HG02938 (cell line): ENCODE results near the gene MIA.
"Not testable (repeated sequence)": the region's sequence is repeated elsewhere in the genome, so short reads cannot be mapped to it uniquely, and the experiment has no call there.

ENCODE experiments used
- ATAC-seq: cut with Tn5 transposase; IDR thresholded peaks from one replicate; pipeline ENCODE4 v1.9.1; 2021; ENCODE audit warnings: mild to moderate bottlenecking, moderate library complexity; ENCODE audit not compliant: unreplicated experiment

MIA gene

DNA sequence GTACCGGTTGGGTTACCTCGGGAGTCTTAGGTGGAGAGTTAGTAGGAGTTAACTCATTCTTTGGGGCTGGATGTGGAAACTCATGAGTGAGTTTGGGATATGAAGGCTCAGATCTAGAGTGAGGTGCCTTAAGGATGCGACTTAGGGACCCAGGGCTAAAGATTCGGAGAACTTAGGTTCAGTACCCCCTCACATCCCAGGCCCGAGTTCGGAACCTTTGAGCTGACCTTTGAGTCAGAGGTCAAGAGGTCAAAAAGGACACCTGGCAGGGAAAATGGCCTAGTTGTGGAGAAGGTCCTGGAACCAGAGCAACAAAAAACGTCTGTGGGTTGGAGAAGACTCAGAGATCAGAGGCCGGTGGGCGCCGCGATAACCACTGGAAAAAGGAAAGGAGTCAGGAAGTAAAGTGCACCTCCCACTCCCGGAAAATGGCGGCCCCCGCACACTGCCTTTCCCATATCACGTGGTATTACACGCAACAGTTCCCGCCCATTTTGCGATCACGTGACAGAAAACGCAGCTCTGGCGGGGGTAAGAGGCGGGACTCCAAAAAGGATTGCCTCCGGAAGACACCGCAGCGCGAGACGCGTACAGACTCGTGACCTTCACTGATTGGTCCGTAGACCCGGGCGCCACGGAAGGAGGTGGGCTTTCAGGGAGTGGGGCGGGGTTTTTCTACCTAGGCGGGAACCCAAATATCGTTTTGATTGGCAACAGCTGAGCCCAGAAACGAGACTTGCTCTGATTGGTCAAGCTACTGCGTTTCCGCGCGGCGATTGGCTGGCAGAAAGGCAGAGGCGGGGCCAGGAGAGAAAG, 25.1 kb upstream of the MIA start, which contains the start of gene ACTMAP:
Gene ACTMAP (minus strand): TSS at position 420 of the 816 bp plus-strand sequence. CDS start 674 bp downstream, outside the sequence.
- ATAC-seq, result peak; percentile 86

DNA sequence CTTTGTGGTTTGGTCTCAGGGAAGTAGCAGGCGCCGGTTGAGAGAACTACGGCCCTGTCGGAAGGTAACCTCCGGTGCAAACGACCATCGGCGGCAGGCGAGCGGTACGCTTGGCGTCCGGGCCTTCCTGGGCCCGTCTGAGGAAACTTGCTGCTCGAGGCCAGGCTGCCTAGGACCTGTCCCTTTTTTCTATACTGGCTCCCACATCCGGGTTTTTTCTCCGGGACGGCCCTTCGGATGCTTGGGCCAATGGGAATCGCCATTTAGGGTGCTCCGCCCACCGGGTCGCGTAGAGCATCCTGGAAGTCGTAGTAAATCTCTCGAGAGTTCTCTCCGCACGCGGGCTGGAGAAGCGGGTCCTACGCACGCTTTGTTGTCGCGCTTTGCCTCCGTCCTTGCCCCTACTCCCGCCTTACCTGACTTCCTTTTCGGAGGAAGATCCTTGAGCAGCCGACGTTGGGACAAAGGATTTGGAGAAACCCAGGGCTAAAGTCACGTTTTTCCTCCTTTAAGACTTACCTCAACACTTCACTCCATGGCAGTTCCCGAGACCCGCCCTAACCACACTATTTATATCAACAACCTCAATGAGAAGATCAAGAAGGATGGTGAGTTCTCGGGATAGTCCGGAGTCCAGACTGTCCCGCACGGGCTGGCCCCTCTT, 24.3 kb upstream of the MIA start, which contains the start of gene SNRPA:
Gene SNRPA (plus strand): TSS at position 330 of the 664 bp plus-strand sequence. CDS start 206 bp downstream, at position 536.
- peak; percentile 50 for ATAC-seq

DNA sequence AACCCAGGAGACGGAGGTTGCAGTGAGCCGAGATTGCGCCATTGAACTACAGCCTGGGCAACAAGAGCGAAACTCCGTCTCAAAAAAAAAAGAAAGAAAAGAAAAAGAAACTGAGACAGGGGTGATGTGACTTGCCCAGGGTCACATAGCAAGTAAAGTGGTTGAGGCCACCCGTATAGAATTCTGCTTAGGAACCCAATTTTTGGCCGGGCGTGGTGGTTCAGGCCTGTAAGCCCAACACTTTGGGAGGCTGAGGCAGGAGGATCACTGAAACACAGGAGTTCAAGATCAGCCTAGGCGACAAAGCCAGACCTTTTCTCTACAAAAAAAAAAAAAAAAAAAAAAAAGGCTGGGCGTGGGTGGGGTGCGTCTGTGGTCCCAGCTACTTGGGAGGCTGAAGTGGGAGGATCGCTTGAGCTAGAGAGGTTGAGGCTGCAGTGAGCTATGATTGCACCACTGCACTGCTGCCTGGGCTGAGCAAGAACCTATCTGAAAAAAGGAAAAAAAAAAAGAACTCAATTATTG, 23.0 kb upstream of the MIA start:
- ATAC-seq, result no peak

DNA sequence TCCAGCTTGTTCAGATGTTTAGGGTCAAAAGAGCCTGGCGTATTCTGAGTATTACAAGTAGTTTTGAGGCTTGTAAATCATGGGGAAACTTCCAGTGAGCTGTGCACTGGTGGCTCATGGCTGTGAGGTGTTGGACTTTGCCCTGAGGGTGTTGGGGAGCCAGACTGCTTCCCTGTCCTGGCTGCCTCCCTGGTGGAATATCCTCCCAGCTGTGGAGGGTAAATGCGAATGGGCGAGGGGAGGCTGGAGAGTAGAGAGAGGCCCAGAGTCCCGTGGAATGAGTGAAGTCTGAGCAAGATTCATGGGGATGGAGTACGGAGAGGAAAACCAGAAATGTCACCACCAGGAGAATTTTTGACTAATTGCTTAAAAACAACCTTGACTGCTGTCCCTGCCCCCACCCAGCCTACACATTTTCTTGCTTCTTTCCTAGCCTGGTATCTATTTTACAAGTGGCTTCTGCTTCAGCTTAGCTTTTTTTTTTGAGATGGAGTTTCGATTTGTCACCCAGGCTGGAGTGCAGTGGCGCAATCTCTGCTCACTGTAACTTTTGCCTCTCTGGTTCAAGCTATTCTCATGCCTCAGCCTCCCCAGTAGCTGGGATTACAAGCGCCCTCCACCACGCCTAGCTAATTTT, 20.6 kb upstream of the MIA start:
- no peak for ATAC-seq

DNA sequence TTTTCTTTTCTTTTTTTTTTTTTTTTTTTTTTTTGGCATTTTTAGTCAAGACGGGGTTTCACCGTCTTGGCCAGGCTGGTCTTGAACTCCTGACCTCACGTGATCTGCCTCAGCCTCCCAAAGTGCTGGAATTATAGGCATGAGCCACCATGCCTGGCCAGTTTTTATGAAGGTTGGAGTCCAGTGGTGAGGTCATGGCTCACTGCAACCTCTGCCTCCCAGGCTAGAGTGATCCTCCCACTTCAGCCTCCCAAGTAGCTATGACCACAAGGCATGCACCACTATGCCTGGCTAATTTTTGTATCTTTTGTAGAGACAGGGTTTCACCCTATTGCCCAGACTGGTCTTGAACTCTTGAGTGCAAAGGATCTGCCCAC, 20.1 kb upstream of the MIA start:
- no peak for ATAC-seq

DNA sequence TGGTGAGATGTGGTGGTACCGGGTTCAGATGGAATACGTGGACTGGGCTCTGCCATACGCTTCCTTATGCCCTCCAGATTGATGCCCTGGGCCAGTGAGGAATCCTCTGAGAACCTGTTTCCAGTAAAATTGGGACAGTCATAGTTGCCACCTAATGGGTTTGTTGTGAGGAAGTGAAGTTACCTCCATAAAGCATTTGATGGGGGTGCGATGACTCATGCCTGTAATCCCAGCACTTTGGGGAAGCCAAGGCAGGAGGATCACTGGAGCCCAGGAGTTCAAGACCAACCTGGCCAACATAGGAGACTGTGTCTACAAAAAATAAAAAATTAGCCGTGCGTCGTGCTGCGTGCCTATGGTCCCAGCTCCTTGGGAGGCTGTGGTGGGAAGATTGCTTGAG, 19.5 kb upstream of the MIA start:
- ATAC-seq, result no peak

DNA sequence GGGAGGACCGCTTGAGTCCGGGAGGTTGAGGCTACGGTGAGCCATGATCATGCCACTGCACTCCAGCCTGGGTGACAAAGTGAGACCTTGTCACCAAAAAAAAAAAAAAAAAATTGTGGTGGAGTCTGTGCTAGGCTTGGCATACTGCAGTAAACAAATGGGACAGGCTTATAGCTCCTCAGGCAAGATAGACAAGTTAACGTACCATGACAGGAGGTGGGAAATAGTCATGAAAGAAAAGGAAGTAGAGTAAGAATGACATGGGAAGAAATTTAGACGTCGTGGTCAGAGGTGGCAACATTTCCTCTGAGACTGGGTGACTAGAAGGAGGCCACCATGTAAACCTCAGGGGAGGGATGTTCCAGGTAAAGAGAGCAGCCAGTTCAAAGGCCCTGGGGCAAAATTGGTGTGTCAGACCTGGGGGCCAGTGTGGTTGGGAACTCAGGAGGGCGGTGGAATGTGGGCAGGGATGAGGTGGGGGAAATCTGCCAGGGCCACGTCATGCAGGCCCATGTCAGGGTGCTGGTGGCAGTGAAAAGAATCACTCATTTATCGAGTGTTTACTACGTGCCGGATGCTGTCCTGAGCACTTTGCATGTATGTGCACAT, 18.7 kb upstream of the MIA start:
- ATAC-seq, result no peak

DNA sequence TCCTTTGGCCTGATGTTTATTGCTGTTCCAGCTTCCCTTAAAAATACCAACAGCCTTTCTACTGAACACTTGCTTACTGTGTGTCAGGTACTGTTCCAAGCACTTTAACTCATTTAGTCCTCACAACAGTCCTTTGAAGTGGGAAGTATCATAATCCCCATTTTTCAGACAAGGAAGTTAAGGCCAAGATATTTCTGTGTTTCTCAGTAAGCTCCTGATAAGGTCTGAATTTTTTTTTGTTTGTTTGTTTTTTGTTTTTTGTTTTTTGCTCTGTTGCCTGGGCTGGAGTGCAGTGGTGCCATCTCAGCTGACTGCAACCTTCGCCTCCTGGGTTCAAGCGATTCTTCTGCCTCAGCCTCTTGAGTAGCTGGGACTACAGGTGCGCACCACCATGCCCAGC, 16.8 kb upstream of the MIA start:
- ATAC-seq, result no peak

DNA sequence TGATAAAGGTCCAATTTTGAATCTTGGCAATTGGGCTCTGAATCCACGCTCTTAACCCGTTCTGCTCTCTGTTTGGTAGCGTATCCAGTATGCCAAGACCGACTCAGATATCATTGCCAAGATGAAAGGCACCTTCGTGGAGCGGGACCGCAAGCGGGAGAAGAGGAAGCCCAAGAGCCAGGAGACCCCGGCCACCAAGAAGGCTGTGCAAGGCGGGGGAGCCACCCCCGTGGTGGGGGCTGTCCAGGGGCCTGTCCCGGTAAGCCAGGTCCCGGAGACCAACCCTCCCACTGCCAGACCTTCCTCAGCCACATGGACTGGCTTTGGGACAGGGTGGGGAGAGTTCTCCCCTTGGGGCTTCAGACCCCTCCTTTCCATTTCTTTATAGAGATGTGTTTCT, 16.0 kb upstream of the MIA start:
- ATAC-seq, result no peak

DNA sequence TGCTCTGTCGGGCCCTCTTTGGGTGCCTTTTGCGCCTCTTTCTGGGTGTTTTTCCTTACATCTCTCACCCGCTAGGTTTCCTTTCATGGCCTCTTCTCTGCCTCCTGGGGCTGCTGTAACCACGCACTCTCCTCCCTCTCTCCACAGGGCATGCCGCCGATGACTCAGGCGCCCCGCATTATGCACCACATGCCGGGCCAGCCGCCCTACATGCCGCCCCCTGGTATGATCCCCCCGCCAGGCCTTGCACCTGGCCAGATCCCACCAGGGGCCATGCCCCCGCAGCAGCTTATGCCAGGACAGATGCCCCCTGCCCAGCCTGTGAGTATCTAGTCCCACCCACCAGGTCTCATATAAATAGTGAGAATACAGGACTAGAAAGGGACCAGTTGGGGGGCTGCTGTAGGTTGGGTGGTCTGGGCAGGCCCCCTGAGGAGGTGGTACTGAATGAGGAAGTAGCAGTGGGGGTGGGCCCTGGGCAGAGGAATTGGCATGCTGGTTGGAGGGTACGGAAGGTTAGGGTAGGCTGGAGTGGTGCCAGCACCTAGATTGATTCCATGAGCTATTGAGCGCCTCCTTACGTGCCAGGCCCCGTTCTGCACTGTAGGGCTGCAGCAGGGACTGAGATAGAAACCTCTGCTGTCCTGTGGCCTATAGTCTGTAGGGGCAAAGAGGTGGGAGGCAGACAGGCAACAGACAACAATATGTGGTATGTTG, 12.4 kb upstream of the MIA start:
- no peak for ATAC-seq

DNA sequence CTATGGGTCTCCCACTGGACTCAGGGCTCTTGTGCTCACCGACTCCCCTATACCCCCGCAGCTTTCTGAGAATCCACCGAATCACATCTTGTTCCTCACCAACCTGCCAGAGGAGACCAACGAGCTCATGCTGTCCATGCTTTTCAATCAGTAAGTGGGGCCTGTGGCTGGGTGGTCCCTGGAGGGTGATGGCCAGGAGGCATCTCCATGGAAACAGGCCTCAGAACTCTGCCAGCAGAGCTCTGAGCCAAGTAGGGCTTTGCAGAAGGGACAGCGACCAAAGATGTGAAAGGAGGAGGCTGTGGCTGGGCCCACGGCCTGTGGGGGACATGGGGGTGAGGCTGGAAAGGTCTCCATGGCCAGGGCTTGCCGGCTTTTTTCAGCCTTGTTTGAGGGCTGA, 11.8 kb upstream of the MIA start:
- no peak for ATAC-seq

DNA sequence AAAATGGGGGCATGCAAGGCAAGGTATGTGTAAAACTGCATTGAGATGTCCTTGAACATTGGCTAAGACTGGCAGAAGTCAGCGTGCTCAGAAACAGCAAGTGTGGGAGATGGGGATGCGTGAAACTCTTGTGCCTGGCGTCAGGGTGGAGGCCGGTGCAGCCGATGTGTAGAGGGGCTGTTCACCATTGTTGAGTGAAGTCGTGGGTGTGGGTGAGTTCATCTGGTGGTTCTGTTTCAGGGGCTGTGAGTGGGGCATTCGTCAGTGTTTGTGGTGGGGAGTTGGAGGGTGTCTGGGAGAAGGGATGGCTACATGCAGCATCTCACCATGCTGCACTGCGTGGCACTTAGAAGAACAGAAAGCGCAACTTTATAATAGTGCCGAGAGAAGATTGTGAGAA, 11.4 kb upstream of the MIA start:
- no peak for ATAC-seq

DNA sequence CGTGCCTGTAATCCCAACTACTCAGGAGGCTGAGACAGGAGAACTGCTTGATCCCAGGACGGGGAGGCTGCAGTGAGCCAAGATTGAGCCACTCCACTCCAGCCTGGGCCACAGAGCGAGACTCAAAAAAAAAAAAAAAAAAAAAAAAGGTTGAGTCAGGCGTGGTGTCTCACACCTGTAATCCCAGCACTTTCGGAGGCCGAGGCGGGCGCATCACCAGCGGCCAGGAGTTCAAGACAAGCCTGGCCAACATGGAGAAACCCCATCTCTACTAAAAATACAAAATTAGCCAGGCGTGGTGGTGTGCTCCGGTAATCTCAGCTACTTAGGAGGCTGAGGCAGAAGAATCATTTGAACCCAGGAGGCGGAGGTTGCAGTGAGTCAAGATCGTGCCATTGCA, 8.9 kb upstream of the MIA start:
- not testable (repeated sequence) for ATAC-seq

DNA sequence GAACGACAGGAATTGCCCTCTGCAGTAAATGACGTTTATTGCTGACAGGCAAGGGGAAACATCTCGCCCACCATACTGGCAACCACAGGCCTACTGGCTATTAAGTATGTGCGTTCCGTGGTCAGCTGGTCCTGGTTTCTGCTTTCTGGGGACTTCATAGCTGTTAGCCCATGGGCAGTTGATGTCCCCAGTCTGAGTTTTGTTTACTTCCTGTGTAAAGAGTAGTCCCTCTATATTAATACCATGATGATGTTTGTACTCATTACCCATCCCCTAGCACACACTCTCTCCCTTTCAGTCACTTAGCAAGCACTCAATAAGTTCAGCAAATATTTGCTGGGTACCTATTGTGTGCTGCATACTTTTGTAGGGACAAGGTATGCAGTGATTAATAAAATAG, 6.5 kb upstream of the MIA start:
- ATAC-seq, result no peak

DNA sequence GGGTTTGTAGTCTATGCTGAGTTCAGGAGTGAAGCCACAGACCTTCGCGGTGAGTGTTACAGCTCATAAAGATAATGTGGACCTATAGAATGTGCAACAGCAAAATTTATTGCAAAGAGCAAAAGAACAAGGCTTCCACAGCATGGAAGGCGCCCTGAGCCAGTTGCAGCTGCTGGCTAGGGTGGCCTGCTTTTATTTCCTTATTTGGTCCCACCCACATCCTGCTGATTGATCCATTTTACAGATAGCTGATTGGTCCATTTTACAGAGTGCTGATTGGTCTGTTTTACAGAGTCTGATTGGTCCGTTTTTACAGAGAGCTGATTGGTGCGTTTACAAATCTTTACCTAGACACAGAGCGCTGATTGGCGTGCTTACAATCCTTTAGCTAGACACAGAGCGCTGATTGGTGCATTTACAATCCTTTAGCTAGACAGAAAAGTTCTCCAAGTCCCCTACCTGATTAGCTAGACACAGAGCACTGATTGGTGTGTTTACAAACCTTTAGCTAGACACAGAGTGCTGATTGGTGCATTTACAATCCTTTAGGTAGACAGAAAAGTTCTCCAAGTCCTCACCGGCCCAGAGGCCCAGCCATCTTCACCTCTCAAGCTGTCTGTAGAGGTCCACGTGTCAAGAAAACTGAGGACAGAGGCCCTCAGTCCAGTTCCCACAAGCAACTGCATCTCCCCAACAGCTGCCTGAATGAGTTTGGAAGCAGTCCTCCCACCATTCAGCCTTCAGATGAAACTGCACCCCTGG, 4.0 kb upstream of the MIA start:
- ATAC-seq, result not testable (repeated sequence)

DNA sequence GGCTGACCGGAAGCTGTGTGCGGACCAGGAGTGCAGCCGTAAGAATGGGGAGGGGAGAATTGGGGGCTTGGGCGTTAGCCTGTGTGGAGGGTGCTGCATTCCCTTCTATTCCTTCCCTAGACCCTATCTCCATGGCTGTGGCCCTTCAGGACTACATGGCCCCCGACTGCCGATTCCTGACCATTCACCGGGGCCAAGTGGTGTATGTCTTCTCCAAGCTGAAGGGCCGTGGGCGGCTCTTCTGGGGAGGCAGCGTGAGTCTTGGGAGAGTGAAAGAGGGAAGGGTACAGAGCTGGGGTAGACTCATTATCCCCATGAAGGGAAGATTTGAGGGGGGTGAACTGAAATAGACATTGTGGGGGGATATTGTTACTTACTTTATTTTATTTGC, 306 bp downstream of the MIA start:
- ATAC-seq, result no peak

DNA sequence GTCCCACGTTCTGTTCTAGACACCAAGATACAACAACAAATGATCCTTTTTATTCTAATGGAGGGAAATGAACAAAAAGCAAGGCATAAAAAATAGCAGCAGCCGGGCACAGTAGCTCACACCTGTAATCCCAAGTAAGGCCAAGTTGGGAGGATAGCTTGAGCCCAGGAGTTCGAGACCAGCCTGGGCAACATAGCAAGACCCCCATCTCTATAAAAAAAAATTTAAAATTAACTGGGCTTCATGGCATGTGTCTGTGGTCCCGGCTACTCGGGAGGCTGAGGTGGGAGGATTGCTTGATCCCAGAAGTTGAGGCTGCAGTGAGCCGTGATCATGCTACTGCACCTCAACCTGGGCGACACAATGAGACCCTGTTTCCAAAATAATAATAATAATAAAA, 1.0 kb downstream of the MIA start:
- ATAC-seq, result no peak

DNA sequence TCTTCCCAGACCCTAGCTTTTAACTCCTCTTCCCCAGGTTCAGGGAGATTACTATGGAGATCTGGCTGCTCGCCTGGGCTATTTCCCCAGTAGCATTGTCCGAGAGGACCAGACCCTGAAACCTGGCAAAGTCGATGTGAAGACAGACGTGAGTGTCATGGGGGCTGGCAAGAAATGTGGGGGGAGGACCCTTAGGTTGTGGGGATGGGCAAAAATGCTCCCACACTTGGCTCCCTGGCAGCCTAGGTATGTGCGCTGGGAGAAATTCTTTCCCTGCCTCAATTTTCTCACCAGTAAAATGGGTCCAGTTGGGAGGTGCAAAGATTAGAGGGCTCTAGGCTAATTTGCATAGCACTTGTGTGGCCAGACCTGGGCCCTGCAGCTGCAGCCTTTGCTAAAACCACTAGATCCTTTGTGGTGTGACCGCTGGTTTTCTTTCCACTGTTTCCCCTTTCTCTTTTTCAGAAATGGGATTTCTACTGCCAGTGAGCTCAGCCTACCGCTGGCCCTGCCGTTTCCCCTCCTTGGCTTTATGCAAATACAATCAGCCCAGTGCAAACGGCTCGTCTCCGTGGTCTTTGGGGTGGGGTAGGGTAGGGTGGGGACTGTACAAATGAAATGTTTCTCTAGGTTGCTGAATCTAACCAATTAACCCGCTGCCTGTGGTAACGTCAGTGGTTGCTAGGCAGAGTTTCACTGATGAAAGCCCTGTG, 1.8 kb downstream of the MIA start:
- peak; percentile 60 for ATAC-seq

DNA sequence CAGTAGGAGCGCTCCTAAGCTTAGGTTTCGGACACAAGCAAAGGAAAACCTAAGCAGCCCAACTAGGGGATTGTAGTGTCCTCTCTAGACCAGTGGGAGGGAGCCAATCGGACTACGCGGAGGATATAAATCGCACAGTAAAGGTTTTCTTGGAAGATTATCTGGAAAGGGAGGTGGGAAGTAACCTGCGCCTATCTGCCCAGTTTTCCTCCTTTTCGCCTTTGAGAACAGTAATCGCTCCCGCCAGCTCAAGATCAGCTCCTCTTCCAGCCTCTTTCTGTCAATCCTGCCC, 2.3 kb downstream of the MIA start:
- ATAC-seq, result no peak
